GM19023 (cell line): ENCODE data around the gene PTGDR2.

ENCODE experiments used
- ATAC-seq: cut with Tn5 transposase; IDR thresholded peaks from one replicate; pipeline ENCODE4 v1.9.1; 2021; ENCODE audit warnings: mild to moderate bottlenecking, moderate library complexity; ENCODE audit not compliant: unreplicated experiment

PTGDR2 gene

GRCh38 chr11:60813324-60813723 lies 42.4 kb downstream of the PTGDR2 start:
- no peak for ATAC-seq

GRCh38 chr11:60810569-60810968 lies 45.2 kb downstream of the PTGDR2 start:
- ATAC-seq = no peak

DNA sequence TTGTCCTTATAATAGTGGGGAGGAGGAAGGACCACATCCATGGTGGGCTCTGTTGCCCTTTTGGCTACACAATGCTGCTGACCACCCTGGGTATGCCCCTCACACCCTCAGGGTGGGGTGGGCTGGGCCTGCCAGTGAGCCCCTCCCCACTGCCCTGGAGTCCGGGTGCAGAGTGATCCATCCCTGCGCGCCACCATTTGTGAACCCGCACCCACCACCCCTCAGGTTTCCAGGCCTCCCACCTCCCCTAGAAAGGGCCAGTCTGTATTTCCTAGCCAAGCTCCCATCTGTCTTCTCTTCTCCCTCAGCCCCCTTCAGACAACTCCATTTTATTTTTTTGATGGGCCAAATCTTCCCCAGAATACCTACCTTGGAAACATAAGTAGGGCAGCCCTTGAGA lies 45.6 kb downstream of the PTGDR2 start:
- no peak for ATAC-seq

GRCh38 chr11:60809691-60810090 lies 46.1 kb downstream of the PTGDR2 start:
- no peak for ATAC-seq

GRCh38 chr11:60809249-60809648 lies 46.5 kb downstream of the PTGDR2 start:
- ATAC-seq = no peak

- no peak for ATAC-seq
Observed at GRCh38 chr11:60803273-60803936, 52.3 kb downstream of the PTGDR2 start.

- no peak for ATAC-seq
Observed at GRCh38 chr11:60801194-60801593, 54.6 kb downstream of the PTGDR2 start.
